Large intestine (tissue), 12 donors: ENCODE measurements around the gene CKAP2. TPM values are rescaled to one million over a fixed set of nuclear protein-coding genes. Genes with fewer than 3 reads are reported as not detected.
"Not testable (repeated sequence)": the region's sequence is repeated elsewhere in the genome, so short reads cannot be mapped to it uniquely, and the experiment has no call there.

Experiments
- DNase-seq, 2 donors: peaks; one replicate each; pipeline versions ENCODE4 v3.0.0 to v3.0.0-alpha.2; 2013
- H3K27ac ChIP-seq: one replicate; pipeline ENCODE4 v1.5.1; 2013; ENCODE audit warnings: low read length
- H3K27me3 ChIP-seq: 2 replicates; pipeline ENCODE4 v1.6.1; 2013; ENCODE audit warnings: low read length; ENCODE audit not compliant: control insufficient read depth, insufficient read depth
- H3K36me3 ChIP-seq: 2 replicates; pipeline ENCODE4 v1.6.1; 2013; ENCODE audit warnings: low read length; ENCODE audit not compliant: control insufficient read depth, insufficient read depth
- H3K4me1 ChIP-seq: one replicate; pipeline ENCODE4 v1.6.1; 2013; ENCODE audit warnings: low read length; ENCODE audit not compliant: control insufficient read depth, insufficient read depth
- H3K4me3 ChIP-seq: one replicate; pipeline ENCODE4 v1.5.1; 2013; ENCODE audit warnings: low read length
- H3K9me3 ChIP-seq: one replicate; pipeline ENCODE4 v1.6.1; 2013; ENCODE audit warnings: mild to moderate bottlenecking, low read depth, low read length, moderate library complexity; ENCODE audit not compliant: control insufficient read depth
- WGBS: methylation state at CpG from one replicate; pipeline ENCODE4 v1.1.5; 2013; ENCODE audit warnings: low lambda C conversion rate; ENCODE audit not compliant: insufficient coverage; 5-methylcytosine and 5-hydroxymethylcytosine counted together
- long read RNA-seq, 11 donors: transcript quantifications; one replicate each; lab custom pipeline, GENCODE V29; 2026
- polyA plus RNA-seq: library from polyadenylated mRNA; unstranded; fragments of 120-200 nt; gene quantifications from one replicate; pipeline ENCODE4 v1.2.1, GENCODE V29; 2013

The CKAP2 gene
- polyA plus RNA-seq = 30.1 TPM
- long read RNA-seq, donor 1, partial matches to known transcripts = 0 of 3 reads
- long read RNA-seq, donor 1, other reads (novel, unspliced or antisense) = 0 of 3 reads
- long read RNA-seq, donor 2, partial matches to known transcripts = 8 of 11 reads
- long read RNA-seq, donor 2, other reads (novel, unspliced or antisense) = 0 of 11 reads
- long read RNA-seq, donor 3 = 0 reads
- long read RNA-seq, donor 4 = 0 reads
- long read RNA-seq, donor 5, partial matches to known transcripts = 0 of 4 reads
- long read RNA-seq, donor 5, other reads (novel, unspliced or antisense) = 0 of 4 reads
- long read RNA-seq, donor 6, partial matches to known transcripts = 0 of 6 reads
- long read RNA-seq, donor 6, other reads (novel, unspliced or antisense) = 0 of 6 reads
- long read RNA-seq, donor 7, partial matches to known transcripts = 10 of 14 reads
- long read RNA-seq, donor 7, other reads (novel, unspliced or antisense) = 0 of 14 reads
- long read RNA-seq, donor 8, transcript CKAP2-201 (9 exons, 3,375 nt) = major isoform, 6 of 9 reads
- long read RNA-seq, donor 8, partial matches to known transcripts = 0 of 9 reads
- long read RNA-seq, donor 8, other reads (novel, unspliced or antisense) = 0 of 9 reads
- long read RNA-seq, donor 9, partial matches to known transcripts = 0 of 2 reads
- long read RNA-seq, donor 9, other reads (novel, unspliced or antisense) = 0 of 2 reads
- long read RNA-seq, donor 10, partial matches to known transcripts = 0 of 4 reads
- long read RNA-seq, donor 10, other reads (novel, unspliced or antisense) = 0 of 4 reads
- long read RNA-seq, donor 11, partial matches to known transcripts = 0 of 4 reads
- long read RNA-seq, donor 11, other reads (novel, unspliced or antisense) = 0 of 4 reads

- H3K27me3 ChIP-seq = no peaks in the 10 kb centered on the region
- WGBS = no CpG with 5 or more reads among the region's 56 CpGs
- peak within 1 kb of the TSS; percentile 93 for H3K27ac ChIP-seq
- H3K9me3 ChIP-seq = no peaks in the 10 kb centered on the region
- H3K4me1 ChIP-seq = peaks cover 7% of the 10 kb centered on the region
- peak; percentile 96 to 97 for DNase-seq
- H3K36me3 ChIP-seq = peaks cover 3% of the 10 kb centered on the region
- H3K4me3 ChIP-seq = peak within 1 kb of the TSS; percentile 61
Measured at GRCh38 chr13:52454820-52455676, at the start of gene CKAP2. Gene CKAP2, plus strand, starts transcription at chr13:52455478. Its CDS starts 79 bp downstream, at chr13:52455557.

GRCh38 chr13:52405767-52406494, 49.3 kb upstream of the CKAP2 start, which contains the start of gene THSD1:
Gene THSD1, minus strand, starts transcription at chr13:52406172. Its CDS starts 3,572 bp downstream, at chr13:52402600.
- Histone ChIP-seq H3K36me3 (peaks cover 3% of the 10 kb centered on the region), H3K4me3 (peak within 1 kb of the TSS; percentile 33), H3K9me3 (peaks cover 4% of the 10 kb centered on the region), H3K4me1 (no peaks in the 10 kb centered on the region), H3K27ac (no peak within 1 kb of the TSS), H3K27me3 (peaks cover 21% of the 10 kb centered on the region)
- DNase-seq = peak; percentile 24 to 27
- WGBS = no CpG with 5 or more reads among the region's 68 CpGs

GRCh38 chr13:52406629-52407028, 48.6 kb upstream of the CKAP2 start:
- H3K36me3 ChIP-seq = peaks cover 3% of the 10 kb centered on the region
- no peak overlapping the region for H3K27ac ChIP-seq
- H3K4me1 ChIP-seq = no peaks in the 10 kb centered on the region
- peaks cover 21% of the 10 kb centered on the region for H3K27me3 ChIP-seq
- no peak overlapping the region for H3K4me3 ChIP-seq
- no peak for DNase-seq
- 100% methylated on average over 2 of the region's 4 CpGs for WGBS
- H3K9me3 ChIP-seq = peaks cover 4% of the 10 kb centered on the region

GRCh38 chr13:52407436-52407835, 47.8 kb upstream of the CKAP2 start:
- H3K4me1 ChIP-seq, DNase-seq, H3K36me3 ChIP-seq, H3K9me3 ChIP-seq, H3K4me3 ChIP-seq, H3K27ac ChIP-seq: not testable (repeated sequence)
- peaks cover 21% of the 10 kb centered on the region for H3K27me3 ChIP-seq
- no CpG with 5 or more reads among the region's 12 CpGs for WGBS

- WGBS = no CpG with 5 or more reads among the region's 33 CpGs
Measured at GRCh38 chr13:52408071-52408658, 47.1 kb upstream of the CKAP2 start.

GRCh38 chr13:52411629-52412028, 43.6 kb upstream of the CKAP2 start:
- Histone ChIP-seq H3K9me3 (peaks cover 4% of the 10 kb centered on the region), H3K27me3 (no peaks in the 10 kb centered on the region), H3K4me1 (peaks cover 4% of the 10 kb centered on the region), H3K36me3 (peaks cover 29% of the 10 kb centered on the region), H3K4me3 (no peak overlapping the region), H3K27ac (no peak overlapping the region)
- peak; percentile 23 to 58 for DNase-seq
- 17% methylated on average over 1 of the region's 4 CpGs for WGBS

More at GRCh38 chr13:52408071-52408658, 47.1 kb upstream of the CKAP2 start:
- not testable (repeated sequence) for H3K27ac ChIP-seq, DNase-seq, H3K9me3 ChIP-seq, H3K4me1 ChIP-seq, H3K4me3 ChIP-seq
- Histone ChIP-seq H3K36me3 (peaks cover 11% of the 10 kb centered on the region), H3K27me3 (peaks cover 21% of the 10 kb centered on the region)

- Histone ChIP-seq H3K9me3 (peaks cover 4% of the 10 kb centered on the region), H3K27me3 (no peaks in the 10 kb centered on the region), H3K4me1 (peaks cover 4% of the 10 kb centered on the region), H3K27ac (no peak overlapping the region), H3K4me3 (no peak overlapping the region), H3K36me3 (peaks cover 31% of the 10 kb centered on the region)
- no CpG with 5 or more reads among the region's 1 CpG for WGBS
- no peak for DNase-seq
Measured at GRCh38 chr13:52412128-52412527, 43.1 kb upstream of the CKAP2 start.

GRCh38 chr13:52414051-52414450, 41.2 kb upstream of the CKAP2 start:
- DNase-seq = no peak
- H3K9me3 ChIP-seq = no peaks in the 10 kb centered on the region
- no peak overlapping the region for H3K4me3 ChIP-seq
- no peaks in the 10 kb centered on the region for H3K27me3 ChIP-seq
- peaks cover 41% of the 10 kb centered on the region for H3K36me3 ChIP-seq
- no peak overlapping the region for H3K27ac ChIP-seq
- peaks cover 4% of the 10 kb centered on the region for H3K4me1 ChIP-seq
- no CpG with 5 or more reads among the region's 1 CpG for WGBS

- Histone ChIP-seq H3K9me3 (no peaks in the 10 kb centered on the region), H3K4me3 (no peak overlapping the region), H3K27me3 (no peaks in the 10 kb centered on the region), H3K4me1 (peaks cover 4% of the 10 kb centered on the region), H3K36me3 (peaks cover 43% of the 10 kb centered on the region), H3K27ac (no peak overlapping the region)
- no CpG with 5 or more reads among the region's 1 CpG for WGBS
- no peak for DNase-seq
Measured at GRCh38 chr13:52414963-52415362, 40.3 kb upstream of the CKAP2 start.
